SK-N-MC (cell line): ENCODE measurements around the gene ASIC2.

Experiments used
- EZH2 ChIP-seq: fragments of 200-600 bp; sonication (generic); IDR thresholded peaks from one replicate; pipeline ENCODE4 v1.6.1; 2017; ENCODE audit warnings: antibody characterized with exemption
- POLR2AphosphoS5 ChIP-seq: IDR thresholded peaks from 2 replicates; pipeline ENCODE4 v1.6.1; 2012; ENCODE audit warnings: mild to moderate bottlenecking, low read depth, low read length, borderline replicate concordance

GRCh38 chr17:33015716-33016346 lies 277.3 kb downstream of the ASIC2 start:
- TF ChIP-seq EZH2 (no peak), POLR2AphosphoS5 (no peak)
